NCI-H1105 treated with DMSO at 0.1 percent for 48 hours (cell line): ENCODE measurements around the gene MRPL17.

Experiments used
- DNase-seq: peaks from one replicate; lab custom pipeline; 2025; lab: John Stamatoyannopoulos, UW

MRPL17 gene

DNA sequence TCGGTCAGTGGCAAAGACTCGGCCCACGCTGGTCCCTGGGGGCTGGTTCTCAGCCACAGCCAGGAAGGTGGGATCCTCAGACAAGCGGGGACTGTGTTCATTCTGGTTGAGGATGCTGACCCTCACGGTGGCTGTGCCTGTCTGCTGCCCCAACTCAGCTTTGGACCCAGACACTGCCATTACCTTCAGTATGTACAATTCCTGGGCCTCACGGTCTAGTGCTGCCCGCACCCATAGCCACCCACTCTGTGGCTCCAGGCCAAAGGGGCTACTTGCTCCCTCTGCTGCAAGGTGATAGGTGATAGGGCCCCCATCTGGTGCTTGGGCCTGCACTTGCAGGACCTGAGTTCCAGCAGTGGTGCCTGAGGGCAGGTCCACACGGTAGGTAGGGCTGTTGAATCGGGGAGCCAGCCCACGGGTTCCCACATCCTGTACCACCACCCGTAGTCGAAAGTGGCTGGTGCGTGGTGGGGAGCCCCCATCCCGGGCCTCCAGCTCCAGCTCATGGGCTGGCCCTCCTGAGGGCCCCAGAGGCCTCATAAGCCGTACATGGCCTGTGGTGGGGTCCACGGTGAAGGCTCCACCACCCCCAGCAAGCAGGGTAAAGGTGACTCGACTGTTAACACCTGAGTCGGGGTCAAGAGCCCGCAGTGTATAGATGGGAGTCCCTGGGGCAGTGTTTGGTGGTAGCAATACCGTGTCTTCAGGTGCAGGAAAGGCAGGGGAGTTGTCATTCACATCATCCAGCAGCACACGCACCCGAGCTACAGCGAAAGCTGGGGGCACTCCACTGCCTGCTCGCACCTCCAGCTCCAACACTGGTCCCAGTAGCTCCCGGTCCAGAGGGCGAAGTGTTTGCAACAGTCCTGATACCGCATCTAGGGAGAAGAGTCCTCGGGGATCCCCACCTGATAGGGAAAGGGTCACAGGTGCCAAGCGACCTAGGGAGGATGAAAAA, 50.7 kb downstream of the MRPL17 start:
- DNase-seq, result no peak

DNA sequence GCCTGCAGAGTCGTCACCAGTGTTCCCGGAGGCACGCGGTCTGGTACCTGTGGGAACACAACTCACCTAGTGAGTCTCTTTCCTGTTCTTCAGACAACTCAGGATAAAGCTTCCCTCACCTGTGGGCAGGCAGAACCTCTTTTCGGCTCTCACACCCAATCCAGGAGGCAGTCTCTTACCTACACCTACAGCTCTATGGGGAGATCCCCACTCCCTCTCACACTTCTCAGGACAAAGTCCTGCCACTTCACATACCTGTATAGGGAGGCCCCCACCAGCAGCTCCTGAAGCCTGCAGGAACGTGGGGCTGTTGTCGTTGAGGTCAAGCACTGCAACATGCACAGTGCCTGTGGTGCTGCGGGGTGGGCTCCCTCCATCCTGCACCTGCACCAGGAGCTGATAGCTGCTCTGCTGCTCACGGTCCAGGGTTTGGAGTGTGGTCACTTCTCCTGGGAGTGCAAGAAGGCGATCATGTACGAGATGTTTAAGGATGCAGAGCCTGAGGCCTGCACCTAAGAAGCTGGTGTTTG, 51.7 kb downstream of the MRPL17 start:
- DNase-seq, result no peak

DNA sequence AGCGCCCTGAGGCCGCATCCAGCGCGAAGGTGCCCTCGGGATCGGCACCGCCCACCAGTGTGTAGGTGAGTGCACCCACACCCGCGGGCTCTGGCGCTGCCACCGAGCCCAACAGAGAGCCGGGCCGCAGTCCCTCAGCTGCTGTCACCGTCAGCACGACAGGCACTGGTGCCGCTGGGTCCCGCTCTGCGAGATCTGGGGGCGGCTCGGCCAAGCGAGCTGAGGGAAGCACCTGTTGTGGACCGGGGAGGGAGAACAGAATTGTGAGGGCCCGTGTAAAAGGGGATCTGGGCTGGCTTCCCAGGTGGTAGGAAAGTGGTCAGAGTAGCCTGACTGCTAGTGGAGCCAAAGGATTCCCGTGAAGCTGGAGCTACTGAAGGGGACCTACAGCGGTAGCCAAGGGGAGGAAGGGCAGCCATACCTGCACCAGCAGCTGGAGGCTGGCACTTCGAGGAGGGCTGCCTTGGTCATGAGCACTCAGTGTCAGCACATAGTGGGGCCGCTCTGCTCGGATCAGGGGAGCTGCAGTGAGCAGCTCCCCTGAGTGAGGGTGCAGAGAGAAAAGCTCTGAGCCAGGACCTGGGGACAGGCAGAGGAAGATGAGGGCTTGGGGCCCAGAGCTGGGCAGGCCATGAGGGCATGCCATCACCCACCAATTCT, 52.4 kb downstream of the MRPL17 start:
- DNase-seq, result no peak
